ENCODE measurements around the gene PPP1R15A. TPM values are rescaled to one million over a fixed set of nuclear protein-coding genes. Genes with fewer than 3 reads are reported as not detected.
A peak's percentile ranks its signal among the peaks of the same experiment; 100 is the strongest.
"Not testable (repeated sequence)": the region's sequence is repeated elsewhere in the genome, so short reads cannot be mapped to it uniquely, and the experiment has no call there.

PPP1R15A gene
- polyA plus RNA-seq, 1 donor (not counting 4 experiments of a cell fraction or from before 2014, with no cell fraction given), result 36.6 TPM

DNA sequence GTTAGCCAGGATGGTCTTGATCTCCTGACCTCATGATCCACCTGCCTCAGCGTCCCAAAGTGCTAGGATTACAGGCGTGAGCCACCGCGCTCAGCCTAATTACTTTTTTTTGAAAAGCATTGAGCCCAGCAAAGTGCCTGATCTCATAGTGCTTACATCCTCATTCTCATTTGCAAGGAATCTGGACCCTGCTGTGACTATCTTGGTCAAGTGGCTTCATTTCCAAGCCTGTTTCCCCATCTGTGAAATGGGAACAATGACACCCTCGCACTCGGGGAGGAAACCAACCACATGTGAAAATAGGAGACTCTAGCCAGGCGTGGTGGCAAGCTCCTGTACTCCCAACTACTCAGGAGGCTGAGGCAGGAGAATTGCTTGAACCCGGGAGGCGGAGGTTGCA, 2.2 kb upstream of the PPP1R15A start:
- Histone ChIP-seq H3K27me3 (ENCODE audit: control insufficient read depth, extremely low read depth, insufficient read depth, low read length) (no peaks in the 10 kb centered on the region), H2AFZ (ENCODE audit: control insufficient read depth, low read length) (no peak overlapping the region), H3K36me3 (ENCODE audit: control insufficient read depth in 2 of 2, extremely low read depth in 1 of 2, insufficient read depth in 2 of 2, low read length in 2 of 2) (peaks cover 16 to 23% of the 10 kb centered on the region in 2 experiments), H3K9ac (ENCODE audit: control insufficient read depth, extremely low read depth, insufficient read depth, low read length) (no peak overlapping the region), H3K9me3 (ENCODE audit: control insufficient read depth, low read depth, low read length) (no peaks in the 10 kb centered on the region), H3K4me3 (ENCODE audit: control insufficient read depth in 2 of 3, extremely low read depth in 1 of 3, insufficient read depth in 2 of 3, low read depth in 1 of 3, low read length in 3 of 3) (no peak overlapping the region), H4K20me1 (ENCODE audit: control insufficient read depth, extremely low read depth, insufficient read depth, low read length) (peaks cover 8% of the 10 kb centered on the region), H3K79me2 (ENCODE audit: control insufficient read depth, insufficient read depth, low read length) (peaks cover 25% of the 10 kb centered on the region), H3K9me1 (ENCODE audit: control insufficient read depth, extremely low read depth, insufficient read depth, low read length) (peaks cover 2% of the 10 kb centered on the region), H3K27ac (ENCODE audit: control insufficient read depth, insufficient read depth, low read length) (no peak overlapping the region), H3K4me1 (ENCODE audit: control insufficient read depth, extremely low read depth, insufficient read depth, low read length) (peaks cover 11% of the 10 kb centered on the region), H3K4me2 (ENCODE audit: control insufficient read depth, extremely low read depth, insufficient read depth, low read depth, low read length) (no peak overlapping the region)
- dilution Hi-C loops (cut with MboI; ENCODE audit: extremely low pct_ligation_motif_present, low sequenced_read_pairs), result no loop called here
- TF ChIP-seq EZH2 (IDR thresholded peaks at IDR 0.05; ENCODE audit: low read length), result no peak
- TF ChIP-seq, protein P1, sequence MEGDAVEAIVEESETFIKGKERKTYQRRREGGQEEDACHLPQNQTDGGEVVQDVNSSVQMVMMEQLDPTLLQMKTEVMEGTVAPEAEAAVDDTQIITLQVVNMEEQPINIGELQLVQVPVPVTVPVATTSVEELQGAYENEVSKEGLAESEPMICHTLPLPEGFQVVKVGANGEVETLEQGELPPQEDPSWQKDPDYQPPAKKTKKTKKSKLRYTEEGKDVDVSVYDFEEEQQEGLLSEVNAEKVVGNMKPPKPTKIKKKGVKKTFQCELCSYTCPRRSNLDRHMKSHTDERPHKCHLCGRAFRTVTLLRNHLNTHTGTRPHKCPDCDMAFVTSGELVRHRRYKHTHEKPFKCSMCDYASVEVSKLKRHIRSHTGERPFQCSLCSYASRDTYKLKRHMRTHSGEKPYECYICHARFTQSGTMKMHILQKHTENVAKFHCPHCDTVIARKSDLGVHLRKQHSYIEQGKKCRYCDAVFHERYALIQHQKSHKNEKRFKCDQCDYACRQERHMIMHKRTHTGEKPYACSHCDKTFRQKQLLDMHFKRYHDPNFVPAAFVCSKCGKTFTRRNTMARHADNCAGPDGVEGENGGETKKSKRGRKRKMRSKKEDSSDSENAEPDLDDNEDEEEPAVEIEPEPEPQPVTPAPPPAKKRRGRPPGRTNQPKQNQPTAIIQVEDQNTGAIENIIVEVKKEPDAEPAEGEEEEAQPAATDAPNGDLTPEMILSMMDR (optimal IDR thresholded peaks at IDR 0.05 in 1 of 3, IDR thresholded peaks at IDR 0.05 in 1 of 3, conservative IDR thresholded peaks at IDR 0.05 in 1 of 3; ENCODE audit: extremely low read depth in 1 of 3, insufficient read depth in 2 of 3, low read length in 3 of 3), result no peak
- FAIRE-seq (no peak), DNase-seq (ENCODE audit: low read depth, low spot score) (no peak)

- Histone ChIP-seq H3K4me3 (ENCODE audit: control insufficient read depth in 2 of 3, extremely low read depth in 1 of 3, insufficient read depth in 2 of 3, low read depth in 1 of 3, low read length in 3 of 3) (peak overlapping the region in 1 of 3 experiments; percentile 4), H3K9ac (ENCODE audit: control insufficient read depth, extremely low read depth, insufficient read depth, low read length) (peak overlapping the region; percentile 100), H2AFZ (ENCODE audit: control insufficient read depth, low read length) (peak overlapping the region; percentile 74), H3K27ac (ENCODE audit: control insufficient read depth, insufficient read depth, low read length) (peak overlapping the region; percentile 100), H3K4me2 (ENCODE audit: control insufficient read depth, extremely low read depth, insufficient read depth, low read depth, low read length) (peak overlapping the region; percentile 58), H3K4me1 (ENCODE audit: control insufficient read depth, extremely low read depth, insufficient read depth, low read length) (peaks cover 19% of the 10 kb centered on the region), H3K36me3 (ENCODE audit: control insufficient read depth in 2 of 2, extremely low read depth in 1 of 2, insufficient read depth in 2 of 2, low read length in 2 of 2) (peaks cover 22 to 30% of the 10 kb centered on the region in 2 experiments), H3K79me2 (ENCODE audit: control insufficient read depth, insufficient read depth, low read length) (peaks cover 32% of the 10 kb centered on the region), H4K20me1 (ENCODE audit: control insufficient read depth, extremely low read depth, insufficient read depth, low read length) (peaks cover 15% of the 10 kb centered on the region)
- DNase-seq (ENCODE audit: low read depth, low spot score); H3K9me1 ChIP-seq (ENCODE audit: control insufficient read depth, extremely low read depth, insufficient read depth, low read length); H3K27me3 ChIP-seq (ENCODE audit: control insufficient read depth, extremely low read depth, insufficient read depth, low read length); dilution Hi-C loops (cut with MboI; ENCODE audit: extremely low pct_ligation_motif_present, low sequenced_read_pairs); H3K9me3 ChIP-seq (ENCODE audit: control insufficient read depth, low read depth, low read length); FAIRE-seq: not testable (repeated sequence)
Observed at GRCh38 chr19:48871471-48872181, 595 bp upstream of the PPP1R15A start.
